Neural crest cell (in vitro differentiated cells): ENCODE results near the gene SMAD2. TPM values are rescaled to one million over a fixed set of nuclear protein-coding genes. Genes with fewer than 3 reads are reported as not detected.

Experiments used
- DNase-seq: peaks from one replicate; pipeline ENCODE4 v3.0.0; 2021; ENCODE audit warnings: low read depth, mixed read lengths, low spot score
- H3K27ac Mint-ChIP-seq: one replicate; pipeline ENCODE4 v1.8.0; 2021; ENCODE audit warnings: mild to moderate bottlenecking, mixed read lengths; ENCODE audit not compliant: unreplicated experiment
- H3K27me3 Mint-ChIP-seq: 2 replicates; pipeline ENCODE4 v1.8.0; 2021; ENCODE audit warnings: low read depth, mild to moderate bottlenecking, mixed read lengths
- H3K36me3 Mint-ChIP-seq: 2 replicates; pipeline ENCODE4 v1.8.0; 2021; ENCODE audit warnings: low read depth, mild to moderate bottlenecking, mixed read lengths
- H3K4me1 Mint-ChIP-seq: 2 replicates; pipeline ENCODE4 v1.8.0; 2021; ENCODE audit warnings: mixed read lengths
- H3K4me3 Mint-ChIP-seq: one replicate; pipeline ENCODE4 v1.8.0; 2021; ENCODE audit warnings: mild to moderate bottlenecking, mixed read lengths
- H3K9me3 Mint-ChIP-seq: 2 replicates; pipeline ENCODE4 v1.8.0; 2021; ENCODE audit warnings: mixed read lengths
- long read RNA-seq: library from polyadenylated mRNA; unstranded; transcript quantifications from one replicate; pipeline ENCODE4 v2.0.0, GENCODE V29; 2020
- total RNA-seq: library from RNA; stranded (reverse); gene quantifications from 2 replicates; pipeline ENCODE4 v1.2.1, GENCODE V29; 2021
- TF ChIP-seq, protein P1 (sequence below): fragments of 200-600 bp; sonication (generic); conservative IDR thresholded peaks from 2 replicates; pipeline ENCODE4 v1.5.0; 2021; ENCODE audit warnings: antibody characterized with exemption, mild to moderate bottlenecking

Gene SMAD2
- total RNA-seq: 116 and 117 TPM in 2 replicates
- long read RNA-seq, full-length matches to known transcripts: 11 of 38 reads
- long read RNA-seq, partial matches to known transcripts: 13 of 38 reads
- long read RNA-seq, other reads (novel, unspliced or antisense): 14 of 38 reads

GRCh38 chr18:47930199-47930930 lies at the start of gene SMAD2:
Gene SMAD2 (minus strand): TSS chr18:47930659. CDS start chr18:47896756, 33,903 bp downstream.
- TF ChIP-seq, protein P1, sequence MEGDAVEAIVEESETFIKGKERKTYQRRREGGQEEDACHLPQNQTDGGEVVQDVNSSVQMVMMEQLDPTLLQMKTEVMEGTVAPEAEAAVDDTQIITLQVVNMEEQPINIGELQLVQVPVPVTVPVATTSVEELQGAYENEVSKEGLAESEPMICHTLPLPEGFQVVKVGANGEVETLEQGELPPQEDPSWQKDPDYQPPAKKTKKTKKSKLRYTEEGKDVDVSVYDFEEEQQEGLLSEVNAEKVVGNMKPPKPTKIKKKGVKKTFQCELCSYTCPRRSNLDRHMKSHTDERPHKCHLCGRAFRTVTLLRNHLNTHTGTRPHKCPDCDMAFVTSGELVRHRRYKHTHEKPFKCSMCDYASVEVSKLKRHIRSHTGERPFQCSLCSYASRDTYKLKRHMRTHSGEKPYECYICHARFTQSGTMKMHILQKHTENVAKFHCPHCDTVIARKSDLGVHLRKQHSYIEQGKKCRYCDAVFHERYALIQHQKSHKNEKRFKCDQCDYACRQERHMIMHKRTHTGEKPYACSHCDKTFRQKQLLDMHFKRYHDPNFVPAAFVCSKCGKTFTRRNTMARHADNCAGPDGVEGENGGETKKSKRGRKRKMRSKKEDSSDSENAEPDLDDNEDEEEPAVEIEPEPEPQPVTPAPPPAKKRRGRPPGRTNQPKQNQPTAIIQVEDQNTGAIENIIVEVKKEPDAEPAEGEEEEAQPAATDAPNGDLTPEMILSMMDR: no peak
- Mint-ChIP-seq H3K4me1 (peaks cover 55% of the 10 kb centered on the region), H3K27me3 (peaks cover 6% of the 10 kb centered on the region), H3K27ac (peak within 1 kb of the TSS; percentile 68), H3K36me3 (no peaks in the 10 kb centered on the region), H3K9me3 (no peaks in the 10 kb centered on the region), H3K4me3 (peak within 1 kb of the TSS; percentile 95)
- DNase-seq: peak; percentile 61

GRCh38 chr18:47979611-47980200 lies 49.2 kb upstream of the SMAD2 start:
- H3K4me1 Mint-ChIP-seq: peaks cover 15% of the 10 kb centered on the region
- TF ChIP-seq, protein P1: no peak
- H3K4me3 Mint-ChIP-seq: no peak overlapping the region
- no peaks in the 10 kb centered on the region for H3K9me3 Mint-ChIP-seq
- no peak for DNase-seq
- no peak overlapping the region for H3K27ac Mint-ChIP-seq
- peaks cover 5% of the 10 kb centered on the region for H3K27me3 Mint-ChIP-seq
- H3K36me3 Mint-ChIP-seq: no peaks in the 10 kb centered on the region

- Mint-ChIP-seq H3K36me3 (no peaks in the 10 kb centered on the region), H3K4me1 (peaks cover 12% of the 10 kb centered on the region), H3K4me3 (no peak overlapping the region), H3K9me3 (no peaks in the 10 kb centered on the region), H3K27ac (no peak overlapping the region), H3K27me3 (no peaks in the 10 kb centered on the region)
- no peak for DNase-seq
- TF ChIP-seq, protein P1: no peak
Measured at GRCh38 chr18:47978603-47979002, 48.1 kb upstream of the SMAD2 start.

GRCh38 chr18:47978141-47978540 lies 47.7 kb upstream of the SMAD2 start:
- TF ChIP-seq, protein P1: no peak
- Mint-ChIP-seq H3K4me3 (no peak overlapping the region), H3K27ac (no peak overlapping the region), H3K9me3 (no peaks in the 10 kb centered on the region), H3K36me3 (no peaks in the 10 kb centered on the region), H3K27me3 (no peaks in the 10 kb centered on the region), H3K4me1 (peaks cover 12% of the 10 kb centered on the region)
- no peak for DNase-seq

GRCh38 chr18:47975701-47976100 lies 45.2 kb upstream of the SMAD2 start:
- H3K36me3 Mint-ChIP-seq: no peaks in the 10 kb centered on the region
- H3K9me3 Mint-ChIP-seq: no peaks in the 10 kb centered on the region
- TF ChIP-seq, protein P1: no peak
- peaks cover 20% of the 10 kb centered on the region for H3K4me1 Mint-ChIP-seq
- no peaks in the 10 kb centered on the region for H3K27me3 Mint-ChIP-seq
- H3K4me3 Mint-ChIP-seq: no peak overlapping the region
- DNase-seq: no peak
- no peak overlapping the region for H3K27ac Mint-ChIP-seq
